ENCODE measurements around the gene PSIP1.

GRCh38 chr9:15521254-15521653 lies 10.5 kb upstream of the PSIP1 start:
- no peak for TF ChIP-seq EZH2phosphoT487 (IDR thresholded peaks at IDR 0.05; ENCODE audit: low read depth, severe bottlenecking, unreplicated experiment)
- no peak for TF ChIP-seq CTCF (IDR thresholded peaks at IDR 0.05; ENCODE audit: poor library complexity)
- TF ChIP-seq EZH2 (IDR thresholded peaks at IDR 0.05; ENCODE audit: borderline replicate concordance): no peak
